Measurements from ENCODE around the gene TRAPPC11.

GRCh38 chr4:183732296-183732695 is 73.2 kb downstream of the TRAPPC11 start:
- no peak for TF ChIP-seq CTCF (IDR thresholded peaks at IDR 0.05; ENCODE audit: poor library complexity, severe bottlenecking)
- no peak for TF ChIP-seq EZH2 (IDR thresholded peaks at IDR 0.05; ENCODE audit: borderline replicate concordance, insufficient read depth, low read length, poor library complexity, severe bottlenecking)
- no peak for TF ChIP-seq REST (IDR thresholded peaks at IDR 0.05; ENCODE audit: borderline replicate concordance)
- no peak for TF ChIP-seq EP300 (conservative IDR thresholded peaks at IDR 0.05; ENCODE audit: poor library complexity, severe bottlenecking)
- no peak for TF ChIP-seq SMC3 (conservative IDR thresholded peaks at IDR 0.05; ENCODE audit: poor library complexity)
- TF ChIP-seq POLR2AphosphoS5 (IDR thresholded peaks at IDR 0.05), result no peak
